Smooth muscle cell (in vitro differentiated cells): ENCODE data around the gene SH3PXD2B. TPM values are rescaled to one million over a fixed set of nuclear protein-coding genes. Genes with fewer than 3 reads are reported as not detected.

Experiments
- DNase-seq: peaks from one replicate; lab custom pipeline; 2025; ENCODE audit not compliant: unreplicated experiment; lab: John Stamatoyannopoulos, UW
- H2AFZ ChIP-seq: fragments of 200-600 bp; sonication (generic); 2 replicates; pipeline ENCODE4 v1.6.0; 2016; ENCODE audit warnings: antibody characterized with exemption, low read depth, mild to moderate bottlenecking
- H3F3A ChIP-seq: fragments of 200-600 bp; sonication (generic); 2 replicates; pipeline ENCODE4 v1.6.0; 2017; ENCODE audit warnings: antibody characterized with exemption, low read depth
- H3K27ac ChIP-seq: fragments of 200-600 bp; sonication (generic); 2 replicates; pipeline ENCODE4 v1.5.1; 2016; ENCODE audit warnings: low read depth, mild to moderate bottlenecking
- H3K27me3 ChIP-seq: fragments of 200-600 bp; sonication (generic); 2 replicates; pipeline ENCODE4 v1.6.1; 2016; ENCODE audit warnings: low read depth, mild to moderate bottlenecking
- H3K36me3 ChIP-seq: fragments of 200-600 bp; sonication (generic); 2 replicates; pipeline ENCODE4 v1.5.1; 2016; ENCODE audit warnings: low read depth
- H3K4me1 ChIP-seq: fragments of 200-600 bp; sonication (generic); 2 replicates; pipeline ENCODE4 v1.5.1; 2016; ENCODE audit warnings: low read depth
- H3K4me2 ChIP-seq: fragments of 200-600 bp; sonication (generic); 2 replicates; pipeline ENCODE4 v1.6.0; 2016; ENCODE audit warnings: mild to moderate bottlenecking
- H3K4me3 ChIP-seq: fragments of 200-600 bp; sonication (generic); 2 replicates; pipeline ENCODE4 v1.5.1; 2016; ENCODE audit warnings: mild to moderate bottlenecking
- H3K79me2 ChIP-seq: fragments of 200-600 bp; sonication (generic); 2 replicates; pipeline ENCODE4 v1.6.0; 2016; ENCODE audit warnings: low read depth, mild to moderate bottlenecking
- H3K9ac ChIP-seq: fragments of 200-600 bp; sonication (generic); 2 replicates; pipeline ENCODE4 v1.6.0; 2016; ENCODE audit warnings: low read depth
- H3K9me3 ChIP-seq: fragments of 200-600 bp; sonication (generic); replicated peaks from 2 replicates; pipeline ENCODE4 v1.5.1; 2016; ENCODE audit warnings: low read depth
- H4K20me1 ChIP-seq: fragments of 200-600 bp; sonication (generic); 2 replicates; pipeline ENCODE4 v1.6.0; 2016; ENCODE audit warnings: low read depth
- WGBS: methylation state at CpG from one replicate; pipeline ENCODE4 v1.1.7; 2016; ENCODE audit warnings: low lambda C conversion rate; 5-methylcytosine and 5-hydroxymethylcytosine counted together
- polyA plus RNA-seq: library from polyadenylated mRNA; unstranded; fragments of >200 nt; fragmentation: Nextera tagmentation; extraction: Ambion mirVana; gene quantifications from 2 replicates; pipeline ENCODE4 v1.2.1, GENCODE V29; 2016
- total RNA-seq: library from RNA; depleted of rRNA; stranded (reverse); fragments of >200 nt; gene quantifications from 2 replicates; pipeline ENCODE4 v1.2.3, GENCODE V29; 2014
- TF ChIP-seq, protein P1 (sequence below): fragments of 200-600 bp; sonication (generic); IDR thresholded peaks from 2 replicates; pipeline ENCODE4 v1.5.1; 2017; ENCODE audit warnings: borderline replicate concordance, mild to moderate bottlenecking, antibody characterized with exemption; ENCODE audit not compliant: insufficient read depth, poor library complexity, severe bottlenecking

SH3PXD2B gene
- total and polyA plus RNA-seq, 2 experiments from 2014 or later = 36.5 to 39.4 TPM

DNA sequence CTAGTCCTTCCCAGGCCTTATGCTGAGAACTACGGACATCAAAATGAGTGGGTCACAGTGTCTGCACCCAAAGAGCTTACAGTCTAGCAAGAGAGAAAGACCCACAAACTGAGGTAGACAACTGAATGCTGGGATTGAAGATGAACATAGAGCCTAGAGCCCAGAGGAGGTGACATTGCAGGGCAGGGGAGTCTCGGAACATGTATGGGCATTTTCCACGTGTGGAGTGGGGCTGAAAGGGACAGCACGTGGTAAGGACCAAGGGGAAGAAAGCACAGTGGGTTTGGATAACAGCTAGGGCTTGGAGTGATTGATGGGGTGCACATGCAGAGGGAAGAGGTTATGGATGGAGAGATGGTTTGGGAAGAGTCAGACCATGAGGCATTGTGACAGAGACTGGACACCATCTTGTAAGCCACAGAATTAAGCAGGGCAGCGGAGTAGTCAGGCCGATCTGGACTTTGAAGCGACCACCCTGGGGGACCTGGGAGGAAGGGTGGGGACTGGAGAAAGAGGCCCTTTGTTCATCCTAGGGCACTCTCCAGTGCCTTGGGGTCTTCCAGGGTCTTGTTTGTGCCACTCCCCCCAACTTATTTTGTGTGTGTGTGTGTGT is 47.5 kb upstream of the SH3PXD2B start:
- no peak overlapping the region for H3K4me2 ChIP-seq
- H4K20me1 ChIP-seq = no peaks in the 10 kb centered on the region
- H3K27ac ChIP-seq = no peak overlapping the region
- DNase-seq = no peak
- no peaks in the 10 kb centered on the region for H3F3A ChIP-seq
- no peaks in the 10 kb centered on the region for H3K36me3 ChIP-seq
- no peak overlapping the region for H3K4me3 ChIP-seq
- H3K79me2 ChIP-seq = no peaks in the 10 kb centered on the region
- TF ChIP-seq, protein P1, sequence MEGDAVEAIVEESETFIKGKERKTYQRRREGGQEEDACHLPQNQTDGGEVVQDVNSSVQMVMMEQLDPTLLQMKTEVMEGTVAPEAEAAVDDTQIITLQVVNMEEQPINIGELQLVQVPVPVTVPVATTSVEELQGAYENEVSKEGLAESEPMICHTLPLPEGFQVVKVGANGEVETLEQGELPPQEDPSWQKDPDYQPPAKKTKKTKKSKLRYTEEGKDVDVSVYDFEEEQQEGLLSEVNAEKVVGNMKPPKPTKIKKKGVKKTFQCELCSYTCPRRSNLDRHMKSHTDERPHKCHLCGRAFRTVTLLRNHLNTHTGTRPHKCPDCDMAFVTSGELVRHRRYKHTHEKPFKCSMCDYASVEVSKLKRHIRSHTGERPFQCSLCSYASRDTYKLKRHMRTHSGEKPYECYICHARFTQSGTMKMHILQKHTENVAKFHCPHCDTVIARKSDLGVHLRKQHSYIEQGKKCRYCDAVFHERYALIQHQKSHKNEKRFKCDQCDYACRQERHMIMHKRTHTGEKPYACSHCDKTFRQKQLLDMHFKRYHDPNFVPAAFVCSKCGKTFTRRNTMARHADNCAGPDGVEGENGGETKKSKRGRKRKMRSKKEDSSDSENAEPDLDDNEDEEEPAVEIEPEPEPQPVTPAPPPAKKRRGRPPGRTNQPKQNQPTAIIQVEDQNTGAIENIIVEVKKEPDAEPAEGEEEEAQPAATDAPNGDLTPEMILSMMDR = no peak
- H3K9ac ChIP-seq = no peak overlapping the region
- H3K4me1 ChIP-seq = no peaks in the 10 kb centered on the region
- no peaks in the 10 kb centered on the region for H3K27me3 ChIP-seq
- H2AFZ ChIP-seq = no peak overlapping the region
- H3K9me3 ChIP-seq = no peaks in the 10 kb centered on the region
- WGBS = 90% methylated on average over 7 of the region's 7 CpGs

DNA sequence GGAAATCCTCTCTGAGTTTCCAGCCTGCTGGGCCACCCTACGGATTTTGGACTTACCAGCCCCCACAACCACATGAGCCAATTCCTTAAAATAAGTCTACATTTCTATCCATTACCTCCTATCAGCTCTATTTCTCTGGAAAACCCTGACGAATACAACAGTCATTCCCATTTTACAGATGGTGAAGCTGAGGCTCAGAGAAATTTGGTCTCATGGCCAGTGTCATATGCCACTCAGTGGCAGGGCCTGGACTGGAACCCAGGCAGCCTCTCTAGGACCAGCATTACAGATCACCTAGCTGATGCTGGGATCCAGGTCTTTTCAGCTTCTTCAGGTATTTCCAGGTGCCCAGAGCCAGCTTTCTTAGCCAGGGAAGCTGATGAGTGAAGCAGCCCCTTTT is 45.0 kb upstream of the SH3PXD2B start:
- Histone ChIP-seq H3K9ac (no peak overlapping the region), H3F3A (no peaks in the 10 kb centered on the region), H3K4me1 (no peaks in the 10 kb centered on the region), H3K4me2 (no peak overlapping the region), H2AFZ (no peak overlapping the region), H3K27me3 (no peaks in the 10 kb centered on the region), H3K79me2 (no peaks in the 10 kb centered on the region), H3K9me3 (no peaks in the 10 kb centered on the region), H3K27ac (no peak overlapping the region), H3K36me3 (no peaks in the 10 kb centered on the region), H4K20me1 (no peaks in the 10 kb centered on the region), H3K4me3 (no peak overlapping the region)
- 86% methylated on average over 2 of the region's 2 CpGs for WGBS
- no peak for DNase-seq
- TF ChIP-seq, protein P1 = no peak

DNA sequence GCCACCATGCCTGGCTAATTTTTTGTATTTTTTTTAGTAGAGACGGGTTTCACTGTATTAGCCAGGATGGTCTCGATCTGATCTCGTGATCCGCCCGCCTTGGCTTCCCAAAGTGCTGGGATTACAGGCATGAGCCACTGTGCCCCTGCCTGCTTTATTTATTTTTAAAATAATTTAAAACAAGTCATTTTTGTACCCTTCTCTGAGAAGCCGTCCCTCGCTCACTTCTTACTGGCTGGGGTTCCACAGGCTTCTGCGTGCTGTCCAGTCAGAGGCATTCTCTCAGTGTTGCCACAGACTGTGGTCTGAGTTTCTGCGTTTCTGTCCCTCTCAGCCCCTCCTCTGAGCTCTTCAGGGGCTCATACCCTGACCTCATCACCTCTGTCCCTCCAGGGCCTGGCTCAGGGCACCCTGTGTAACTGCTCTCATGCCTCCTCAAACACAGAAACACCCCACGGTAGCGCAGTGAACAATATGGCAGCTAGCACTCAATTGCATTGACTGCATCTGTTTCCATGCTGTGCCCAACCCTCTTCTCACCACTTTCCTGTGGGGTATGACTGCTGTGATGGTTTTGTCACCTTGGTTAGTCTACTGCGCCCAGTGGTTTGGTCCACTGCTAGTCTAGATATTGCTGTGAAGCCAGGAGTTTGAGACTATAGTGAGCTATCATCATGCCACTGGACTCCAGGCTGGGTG is 44.3 kb upstream of the SH3PXD2B start:
- Histone ChIP-seq H3K4me2 (no peak overlapping the region), H3K9ac (no peak overlapping the region), H3K27ac (no peak overlapping the region), H2AFZ (no peak overlapping the region), H4K20me1 (no peaks in the 10 kb centered on the region), H3K4me3 (no peak overlapping the region), H3K36me3 (no peaks in the 10 kb centered on the region), H3K4me1 (no peaks in the 10 kb centered on the region), H3K79me2 (no peaks in the 10 kb centered on the region), H3F3A (no peaks in the 10 kb centered on the region), H3K27me3 (no peaks in the 10 kb centered on the region), H3K9me3 (no peaks in the 10 kb centered on the region)
- TF ChIP-seq, protein P1 = no peak
- no peak for DNase-seq
- WGBS = 97% methylated on average over 12 of the region's 12 CpGs
